Activated naive CD4-positive, alpha-beta T cell treated with anti-CD3 and anti-CD28 coated beads, Interleukin-2, amount 50 U/mL, for 24 hours (primary cell): ENCODE data around the gene ANKRD39.

Source experiments
- H3K27ac Mint-ChIP-seq: one replicate; pipeline ENCODE4 v1.8.0; 2021; ENCODE audit warnings: mild to moderate bottlenecking, mixed read lengths
- H3K27me3 Mint-ChIP-seq: one replicate; pipeline ENCODE4 v1.8.0; 2021; ENCODE audit warnings: mixed read lengths
- H3K36me3 Mint-ChIP-seq: one replicate; pipeline ENCODE4 v1.8.0; 2021; ENCODE audit warnings: mixed read lengths
- H3K4me1 Mint-ChIP-seq: one replicate; pipeline ENCODE4 v1.8.0; 2021; ENCODE audit warnings: mixed read lengths
- H3K4me3 Mint-ChIP-seq: one replicate; pipeline ENCODE4 v1.8.0; 2021; ENCODE audit warnings: mild to moderate bottlenecking, mixed read lengths
- H3K9me3 Mint-ChIP-seq: one replicate; pipeline ENCODE4 v1.8.0; 2021; ENCODE audit warnings: mixed read lengths

Gene ANKRD39

GRCh38 chr2:96819128-96819875 is 38.5 kb downstream of the ANKRD39 start:
- H3K9me3 Mint-ChIP-seq: no peaks in the 10 kb centered on the region
- H3K4me1 Mint-ChIP-seq: peaks cover 51% of the 10 kb centered on the region
- no peaks in the 10 kb centered on the region for H3K27me3 Mint-ChIP-seq
- H3K4me3 Mint-ChIP-seq: peak overlapping the region; percentile 81
- H3K27ac Mint-ChIP-seq: no peak overlapping the region
- H3K36me3 Mint-ChIP-seq: peaks cover 2% of the 10 kb centered on the region

DNA sequence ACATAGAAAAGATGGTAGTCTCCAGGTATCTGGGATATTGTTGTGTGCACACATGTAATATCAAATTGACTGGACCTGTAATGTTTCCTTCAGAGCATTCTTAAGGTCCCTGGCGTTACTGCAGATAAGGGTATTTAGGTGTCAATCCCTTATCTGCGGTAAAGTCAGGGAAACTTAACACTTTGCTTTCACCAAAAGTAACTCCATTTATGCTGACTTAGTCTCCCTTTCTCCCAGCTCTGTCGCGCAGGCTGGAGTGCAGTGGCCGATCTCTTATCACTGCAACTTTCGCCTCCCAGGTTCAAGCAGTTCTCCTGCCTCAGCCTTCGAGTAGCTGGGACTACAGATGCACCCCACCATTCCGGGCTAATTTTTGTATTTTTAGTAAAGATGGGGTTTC is 39.9 kb downstream of the ANKRD39 start:
- Mint-ChIP-seq H3K27me3 (no peaks in the 10 kb centered on the region), H3K4me3 (peak overlapping the region; percentile 81), H3K36me3 (peaks cover 2% of the 10 kb centered on the region), H3K9me3 (no peaks in the 10 kb centered on the region), H3K27ac (peak overlapping the region; percentile 41), H3K4me1 (peaks cover 53% of the 10 kb centered on the region)

GRCh38 chr2:96816836-96817702 is 40.7 kb downstream of the ANKRD39 start:
- peaks cover 57% of the 10 kb centered on the region for H3K4me1 Mint-ChIP-seq
- H3K4me3 Mint-ChIP-seq: peak overlapping the region; percentile 81
- H3K9me3 Mint-ChIP-seq: no peaks in the 10 kb centered on the region
- H3K27ac Mint-ChIP-seq: peak overlapping the region; percentile 62
- no peaks in the 10 kb centered on the region for H3K27me3 Mint-ChIP-seq
- H3K36me3 Mint-ChIP-seq: peaks cover 2% of the 10 kb centered on the region

- H3K9me3 Mint-ChIP-seq: no peaks in the 10 kb centered on the region
- H3K36me3 Mint-ChIP-seq: peaks cover 2% of the 10 kb centered on the region
- peak within 1 kb of the TSS; percentile 76 for H3K27ac Mint-ChIP-seq
- H3K4me1 Mint-ChIP-seq: peaks cover 52% of the 10 kb centered on the region
- H3K27me3 Mint-ChIP-seq: no peaks in the 10 kb centered on the region
- peak within 1 kb of the TSS; percentile 87 for H3K4me3 Mint-ChIP-seq
These were observed 41.5 kb downstream of the ANKRD39 start, which contains the start of gene CNNM3 for GRCh38 chr2:96816127-96816835. Gene CNNM3 (plus strand): TSS chr2:96816268. CDS start chr2:96816278, 10 bp downstream.

GRCh38 chr2:96815326-96816126 is 42.3 kb downstream of the ANKRD39 start:
- H3K27me3 Mint-ChIP-seq: no peaks in the 10 kb centered on the region
- no peaks in the 10 kb centered on the region for H3K9me3 Mint-ChIP-seq
- peaks cover 45% of the 10 kb centered on the region for H3K4me1 Mint-ChIP-seq
- peak overlapping the region; percentile 87 for H3K4me3 Mint-ChIP-seq
- peak overlapping the region; percentile 76 for H3K27ac Mint-ChIP-seq
- H3K36me3 Mint-ChIP-seq: peaks cover 2% of the 10 kb centered on the region

- peaks cover 26% of the 10 kb centered on the region for H3K4me1 Mint-ChIP-seq
- no peaks in the 10 kb centered on the region for H3K9me3 Mint-ChIP-seq
- no peaks in the 10 kb centered on the region for H3K27me3 Mint-ChIP-seq
- H3K36me3 Mint-ChIP-seq: peaks cover 2% of the 10 kb centered on the region
- no peak overlapping the region for H3K4me3 Mint-ChIP-seq
- H3K27ac Mint-ChIP-seq: no peak overlapping the region
These were observed 44.2 kb downstream of the ANKRD39 start for GRCh38 chr2:96813656-96814055.

DNA sequence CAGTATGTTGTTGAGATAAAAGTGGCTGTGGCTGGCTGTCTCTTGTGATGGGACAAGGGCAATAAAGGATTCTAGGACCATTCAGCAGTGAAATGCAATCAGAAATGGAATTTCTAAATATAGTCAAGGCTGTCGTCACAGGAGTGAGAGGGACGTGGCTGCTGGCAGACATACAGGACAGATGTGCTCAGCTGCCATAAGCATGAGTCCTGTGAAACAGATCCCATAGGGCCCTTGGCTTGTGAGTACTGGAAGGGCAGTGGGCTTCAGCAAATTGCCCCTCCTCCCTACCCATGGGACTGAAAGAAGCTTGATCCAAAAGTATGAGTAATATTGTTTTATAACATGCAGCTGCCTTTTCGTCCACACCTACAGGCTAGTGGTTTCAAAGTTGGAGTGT is 45.9 kb downstream of the ANKRD39 start:
- Mint-ChIP-seq H3K9me3 (no peaks in the 10 kb centered on the region), H3K36me3 (no peaks in the 10 kb centered on the region), H3K27me3 (no peaks in the 10 kb centered on the region), H3K4me1 (peaks cover 27% of the 10 kb centered on the region), H3K27ac (no peak overlapping the region), H3K4me3 (no peak overlapping the region)

DNA sequence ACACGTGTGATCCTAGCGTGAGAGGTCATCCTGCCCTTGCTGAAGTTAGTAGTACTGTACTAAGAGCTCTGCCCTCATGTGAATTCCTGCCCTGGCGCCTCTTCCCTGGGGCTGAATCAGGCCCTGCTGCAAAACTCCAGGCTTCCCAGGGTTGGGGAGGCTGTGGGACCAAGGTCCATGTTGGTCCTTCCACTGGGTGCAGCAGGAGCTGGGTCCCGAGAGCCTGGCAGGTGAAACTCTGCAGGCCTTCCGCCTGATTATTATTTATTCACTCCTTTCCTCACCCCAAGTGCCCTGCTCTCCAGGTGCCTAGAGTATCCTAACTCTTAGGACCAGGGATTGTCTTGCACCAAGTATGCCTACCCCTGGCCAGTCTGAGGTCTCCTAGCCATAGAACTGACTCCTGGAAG is 47.0 kb downstream of the ANKRD39 start:
- peaks cover 36% of the 10 kb centered on the region for H3K4me1 Mint-ChIP-seq
- no peak overlapping the region for H3K27ac Mint-ChIP-seq
- no peaks in the 10 kb centered on the region for H3K36me3 Mint-ChIP-seq
- no peak overlapping the region for H3K4me3 Mint-ChIP-seq
- H3K27me3 Mint-ChIP-seq: no peaks in the 10 kb centered on the region
- no peaks in the 10 kb centered on the region for H3K9me3 Mint-ChIP-seq

DNA sequence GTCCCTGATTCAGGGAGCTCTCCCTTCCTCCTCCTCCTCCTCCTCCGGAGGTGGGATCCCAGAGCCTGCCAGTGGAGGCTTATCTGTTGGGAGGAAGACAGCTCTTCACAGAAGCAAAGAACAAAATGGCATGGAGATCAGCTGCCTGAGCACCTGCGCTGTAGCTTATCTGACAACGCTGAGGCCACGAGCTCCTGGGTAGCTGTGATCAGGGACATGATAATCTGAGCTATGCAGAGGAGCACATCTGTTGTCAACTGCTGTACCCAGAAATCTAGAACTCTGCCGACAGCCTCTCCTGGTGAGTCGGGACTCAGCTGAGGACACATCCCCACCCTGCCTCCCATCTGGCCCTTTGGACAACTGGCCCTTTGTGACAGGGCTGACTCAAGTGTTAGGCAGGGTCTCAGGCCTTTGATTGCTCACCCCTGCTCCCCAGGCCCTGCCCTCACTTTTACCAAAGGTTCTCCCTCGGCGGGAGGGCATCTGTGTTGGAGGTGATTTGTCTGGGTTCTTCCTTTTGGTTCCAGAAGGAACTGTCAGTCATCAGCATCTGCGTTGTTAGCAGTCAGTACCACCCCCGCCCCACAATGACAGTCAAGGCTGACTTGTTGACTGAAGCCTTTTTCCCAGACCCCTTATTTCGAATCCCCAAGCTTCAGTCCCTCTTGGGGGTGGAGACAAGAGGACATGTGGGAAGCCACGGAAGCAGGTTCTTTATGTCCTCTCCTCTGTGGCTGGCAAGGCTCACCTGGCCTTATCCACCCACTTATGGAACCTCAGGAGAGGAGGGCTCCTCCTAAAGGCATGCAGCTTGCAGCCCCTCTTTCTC is 47.6 kb downstream of the ANKRD39 start:
- no peaks in the 10 kb centered on the region for H3K27me3 Mint-ChIP-seq
- H3K4me1 Mint-ChIP-seq: peaks cover 32% of the 10 kb centered on the region
- H3K9me3 Mint-ChIP-seq: no peaks in the 10 kb centered on the region
- no peak overlapping the region for H3K4me3 Mint-ChIP-seq
- H3K27ac Mint-ChIP-seq: no peak overlapping the region
- H3K36me3 Mint-ChIP-seq: no peaks in the 10 kb centered on the region

GRCh38 chr2:96809216-96809882 is 48.5 kb downstream of the ANKRD39 start:
- peaks cover 28% of the 10 kb centered on the region for H3K4me1 Mint-ChIP-seq
- no peaks in the 10 kb centered on the region for H3K36me3 Mint-ChIP-seq

GRCh38 chr2:96808176-96808837 is 49.5 kb downstream of the ANKRD39 start:
- H3K36me3 Mint-ChIP-seq: no peaks in the 10 kb centered on the region
- no peak overlapping the region for H3K4me3 Mint-ChIP-seq
- H3K27ac Mint-ChIP-seq: no peak overlapping the region
- H3K27me3 Mint-ChIP-seq: no peaks in the 10 kb centered on the region
- no peaks in the 10 kb centered on the region for H3K9me3 Mint-ChIP-seq
- peaks cover 28% of the 10 kb centered on the region for H3K4me1 Mint-ChIP-seq

More at GRCh38 chr2:96809216-96809882, 48.5 kb downstream of the ANKRD39 start:
- no peak overlapping the region for H3K27ac Mint-ChIP-seq
- no peaks in the 10 kb centered on the region for H3K9me3 Mint-ChIP-seq
- H3K4me3 Mint-ChIP-seq: no peak overlapping the region
- H3K27me3 Mint-ChIP-seq: no peaks in the 10 kb centered on the region

- peak overlapping the region; percentile 90 for H3K27ac Mint-ChIP-seq
- H3K27me3 Mint-ChIP-seq: no peaks in the 10 kb centered on the region
- H3K9me3 Mint-ChIP-seq: no peaks in the 10 kb centered on the region
- H3K36me3 Mint-ChIP-seq: no peaks in the 10 kb centered on the region
- H3K4me3 Mint-ChIP-seq: no peak overlapping the region
- H3K4me1 Mint-ChIP-seq: peaks cover 22% of the 10 kb centered on the region
These were observed 50.7 kb downstream of the ANKRD39 start for GRCh38 chr2:96807127-96807471.

- Mint-ChIP-seq H3K4me1 (peaks cover 22% of the 10 kb centered on the region), H3K36me3 (no peaks in the 10 kb centered on the region), H3K27me3 (no peaks in the 10 kb centered on the region), H3K9me3 (no peaks in the 10 kb centered on the region), H3K4me3 (peak overlapping the region; percentile 67), H3K27ac (peak overlapping the region; percentile 90)
These were observed 51.2 kb downstream of the ANKRD39 start for GRCh38 chr2:96806468-96807126.
